ENCODE data around the gene ENDOV. TPM values are rescaled to one million over a fixed set of nuclear protein-coding genes. Genes with fewer than 3 reads are reported as not detected.

The ENDOV gene
- total RNA-seq, 1 experiment from 2014 or later = 33.2 TPM

GRCh38 chr17:80480248-80480647, 65.3 kb downstream of the ENDOV start:
- Mint-ChIP-seq H3K27me3 (ENCODE audit: unreplicated experiment) (peaks cover 60% of the 10 kb centered on the region), H3K36me3 (ENCODE audit: insufficient read depth, unreplicated experiment) (peaks cover 4% of the 10 kb centered on the region), H3K27ac (ENCODE audit: unreplicated experiment) (no peak overlapping the region), H3K4me3 (ENCODE audit: low read depth, unreplicated experiment) (no peak overlapping the region), H3K9me3 (ENCODE audit: low read depth, unreplicated experiment) (no peaks in the 10 kb centered on the region), H3K4me1 (ENCODE audit: low read depth, unreplicated experiment) (peaks cover 25% of the 10 kb centered on the region)
- CTCF ChIA-PET = no interaction called here
- no TSS peak for BruUV-seq (replicated peaks)
- no peak for TF ChIP-seq CTCF (IDR thresholded peaks at IDR 0.05; ENCODE audit: unreplicated experiment)
- no peak for DNase-seq
- intact Hi-C loops (cut with micrococcal nuclease; ENCODE audit: unreplicated experiment) = no loop called here

GRCh38 chr17:80481284-80482057, 66.5 kb downstream of the ENDOV start:
- BruUV-seq (replicated peaks) = no TSS peak
- Mint-ChIP-seq H3K4me1 (ENCODE audit: low read depth, unreplicated experiment) (peaks cover 25% of the 10 kb centered on the region), H3K36me3 (ENCODE audit: insufficient read depth, unreplicated experiment) (peaks cover 4% of the 10 kb centered on the region), H3K27me3 (ENCODE audit: unreplicated experiment) (peaks cover 66% of the 10 kb centered on the region), H3K9me3 (ENCODE audit: low read depth, unreplicated experiment) (no peaks in the 10 kb centered on the region), H3K4me3 (ENCODE audit: low read depth, unreplicated experiment) (no peak overlapping the region), H3K27ac (ENCODE audit: unreplicated experiment) (no peak overlapping the region)
- no peak for DNase-seq
- intact Hi-C loops (cut with micrococcal nuclease; ENCODE audit: unreplicated experiment) = no loop called here
- CTCF ChIA-PET = no interaction called here
- TF ChIP-seq CTCF (IDR thresholded peaks at IDR 0.05; ENCODE audit: unreplicated experiment) = no peak

- H3K4me3 Mint-ChIP-seq (ENCODE audit: low read depth, unreplicated experiment) = no peak overlapping the region
- peaks cover 71% of the 10 kb centered on the region for H3K27me3 Mint-ChIP-seq (ENCODE audit: unreplicated experiment)
- peaks cover 25% of the 10 kb centered on the region for H3K4me1 Mint-ChIP-seq (ENCODE audit: low read depth, unreplicated experiment)
- intact Hi-C loops (cut with micrococcal nuclease; ENCODE audit: unreplicated experiment) = no loop called here
- no peak for TF ChIP-seq CTCF (IDR thresholded peaks at IDR 0.05; ENCODE audit: unreplicated experiment)
- BruUV-seq (replicated peaks) = no TSS peak
- H3K36me3 Mint-ChIP-seq (ENCODE audit: insufficient read depth, unreplicated experiment) = peaks cover 4% of the 10 kb centered on the region
- DNase-seq = no peak
- H3K27ac Mint-ChIP-seq (ENCODE audit: unreplicated experiment) = no peak overlapping the region
- CTCF ChIA-PET = no interaction called here
- H3K9me3 Mint-ChIP-seq (ENCODE audit: low read depth, unreplicated experiment) = no peaks in the 10 kb centered on the region
Measured at GRCh38 chr17:80482058-80482318, 67.0 kb downstream of the ENDOV start.

- no peak for TF ChIP-seq CTCF (IDR thresholded peaks at IDR 0.05; ENCODE audit: unreplicated experiment)
- H3K27ac Mint-ChIP-seq (ENCODE audit: unreplicated experiment) = no peak overlapping the region
- H3K9me3 Mint-ChIP-seq (ENCODE audit: low read depth, unreplicated experiment) = no peaks in the 10 kb centered on the region
- no TSS peak for BruUV-seq (replicated peaks)
- CTCF ChIA-PET = no interaction called here
- peaks cover 79% of the 10 kb centered on the region for H3K27me3 Mint-ChIP-seq (ENCODE audit: unreplicated experiment)
- H3K36me3 Mint-ChIP-seq (ENCODE audit: insufficient read depth, unreplicated experiment) = peaks cover 4% of the 10 kb centered on the region
- no peak overlapping the region for H3K4me3 Mint-ChIP-seq (ENCODE audit: low read depth, unreplicated experiment)
- peaks cover 25% of the 10 kb centered on the region for H3K4me1 Mint-ChIP-seq (ENCODE audit: low read depth, unreplicated experiment)
- no peak for DNase-seq
- intact Hi-C loops (cut with micrococcal nuclease; ENCODE audit: unreplicated experiment) = no loop called here
Measured at GRCh38 chr17:80482555-80483308, 67.8 kb downstream of the ENDOV start.
